HepG2 (cell line): ENCODE data around the gene TMEM117. TPM values are rescaled to one million over a fixed set of nuclear protein-coding genes. Genes with fewer than 3 reads are reported as not detected.

Experiments used
- ATAC-seq: fragments of 200-7000 bp; cut with Tn5 transposase; 3 replicates; pipeline ENCODE4 v1.9.1; 2020; ENCODE audit warnings: mild to moderate bottlenecking, moderate library complexity
- BruUV-seq: library from RNA; stranded (reverse); fragments of 400-500 nt; replicated peaks from 2 replicates; lab custom pipeline; 2021; lab: Mats Ljungman, UMichigan
- CTCF ChIA-PET: fragments of 300-600 bp; formaldehyde crosslinking; extraction: SDS; loops from one replicate; lab custom pipeline; 2021; ENCODE audit warnings: low total read pairs, inconsistent platforms, low intra/inter-chr PET ratio; lab: Yijun Ruan, JAX
- POLR2A ChIA-PET: fragments of 350-600 bp; sonication (Branson Sonifier 250); formaldehyde crosslinking; loops from one replicate; lab custom pipeline; 2020; ENCODE audit warnings: antibody characterized with exemption, inconsistent platforms; lab: Yijun Ruan, JAX
- DNase-seq: peaks from one replicate; pipeline ENCODE4 v3.0.0-alpha.2; 2015; ENCODE audit warnings: low spot score
- FAIRE-seq: peaks from 3 replicates; lab custom pipeline; 2011; peaks lifted over from hg19 to GRCh38; lab: Jason Lieb, UNC
- H2AFZ ChIP-seq: one replicate; pipeline ENCODE4 v1.6.1; 2011; ENCODE audit warnings: low read length, inconsistent platforms
- H3K27ac ChIP-seq: fragments of 300-600 bp; 3 replicates; pipeline ENCODE4 v1.8.0; 2011; ENCODE audit warnings: mixed run types, mild to moderate bottlenecking, mixed read lengths, low read length, inconsistent platforms; ENCODE audit not compliant: insufficient read depth; ENCODE audit errors: extremely low read length
- H3K27me3 ChIP-seq, 2 experiments: fragments of 200-600 bp in 1 of 2; 2 replicates in 1 of 2; 3 replicates in 1 of 2; pipeline versions ENCODE4 v1.6.0 to v1.8.0; 2011; ENCODE audit warnings: low read length in 2 of 2, mild to moderate bottlenecking in 2 of 2, moderate library complexity in 2 of 2, inconsistent platforms in 1 of 2; ENCODE audit not compliant: insufficient read depth in 2 of 2, control insufficient read depth in 1 of 2
- H3K36me3 ChIP-seq, 2 experiments: fragments of 200-600 bp in 1 of 2; replicated peaks in 1 of 2; 2 replicates in 1 of 2; 3 replicates in 1 of 2; pipeline versions ENCODE4 v1.5.1 to v1.8.0; 2011; ENCODE audit warnings: low read length in 2 of 2, inconsistent platforms in 1 of 2; ENCODE audit not compliant: insufficient read depth in 2 of 2, control insufficient read depth in 1 of 2
- H3K4me1 ChIP-seq: 2 replicates; pipeline ENCODE4 v1.5.1; 2012; ENCODE audit warnings: low read length, inconsistent platforms; ENCODE audit not compliant: insufficient read depth
- H3K4me2 ChIP-seq: 2 replicates; pipeline ENCODE4 v1.6.0; 2011; ENCODE audit warnings: low read depth, low read length, inconsistent platforms
- H3K4me3 ChIP-seq, 3 experiments: fragments of 200-600 bp in 1 of 3; sonication (generic), shearing (Covaris generic) in 1 of 3; replicated peaks in 1 of 3; 2 replicates each; pipeline ENCODE4 v1.5.1; 2011 to 2016; ENCODE audit warnings: low read length in 3 of 3, inconsistent platforms in 2 of 3, low read depth in 2 of 3, mild to moderate bottlenecking in 2 of 3, control low read depth in 1 of 3, mixed read lengths in 1 of 3; ENCODE audit not compliant: insufficient read depth in 1 of 3
- H3K79me2 ChIP-seq: one replicate; pipeline ENCODE4 v1.6.1; 2011; ENCODE audit warnings: low read length, inconsistent platforms; ENCODE audit not compliant: insufficient read depth
- H3K9ac ChIP-seq: 2 replicates; pipeline ENCODE4 v1.6.0; 2011; ENCODE audit warnings: mild to moderate bottlenecking, low read depth, low read length, inconsistent platforms; ENCODE audit not compliant: insufficient read depth
- H3K9me3 ChIP-seq: 2 replicates; pipeline ENCODE4 v1.5.1; 2012; ENCODE audit warnings: mild to moderate bottlenecking, low read length
- H4K20me1 ChIP-seq: 2 replicates; pipeline ENCODE4 v1.6.0; 2011; ENCODE audit warnings: inconsistent platforms, mild to moderate bottlenecking, low read length, moderate library complexity; ENCODE audit not compliant: insufficient read depth
- ATF2 ChIP-seq: sonication (generic); formaldehyde crosslinking; IDR thresholded peaks from 2 replicates; pipeline ENCODE4 v1.4.0; 2020; ENCODE audit warnings: missing genetic modification reagents
- ELF4 ChIP-seq: sonication (generic); formaldehyde crosslinking; IDR thresholded peaks from 2 replicates; pipeline ENCODE4 v1.5.0; 2020; ENCODE audit warnings: missing genetic modification reagents, mild to moderate bottlenecking, moderate library complexity, borderline replicate concordance
- KDM5A ChIP-seq: fragments of 200-600 bp; sonication (generic); IDR thresholded peaks from 2 replicates; pipeline ENCODE4 v1.7.0; 2018; ENCODE audit warnings: antibody characterized with exemption, mild to moderate bottlenecking, low read length, borderline replicate concordance
- NFIB ChIP-seq: sonication (generic); formaldehyde crosslinking; IDR thresholded peaks from 2 replicates; pipeline ENCODE4 v1.9.0; 2021; ENCODE audit warnings: missing genetic modification reagents, mild to moderate bottlenecking, borderline replicate concordance
- RAD21 ChIP-seq: fragments of 450-650 bp; formaldehyde crosslinking; IDR thresholded peaks from 2 replicates; pipeline ENCODE4 v1.5.0; 2020; ENCODE audit warnings: mild to moderate bottlenecking
- RARG ChIP-seq: sonication (generic); formaldehyde crosslinking; IDR thresholded peaks from 2 replicates; pipeline ENCODE4 v1.4.0; 2020; ENCODE audit warnings: low read depth, mild to moderate bottlenecking, missing genetic modification reagents
- RFX1 ChIP-seq: fragments of 450-650 bp; IDR thresholded peaks from 2 replicates; pipeline ENCODE4 v1.6.1; 2017
- SOX13 ChIP-seq, 3 experiments: fragments of 450-650 bp in 1 of 3; sonication (generic) in 1 of 3; formaldehyde crosslinking in 1 of 3; IDR thresholded peaks in 2 of 3; conservative IDR thresholded peaks in 1 of 3; 2 replicates each; pipeline versions ENCODE4 v1.5.0 to v1.6.1; 2016 to 2020; ENCODE audit warnings: antibody characterized with exemption in 1 of 3, mild to moderate bottlenecking in 1 of 3, missing compliant biosample characterization in 1 of 3, missing genetic modification reagents in 1 of 3, moderate library complexity in 1 of 3
- SRF ChIP-seq: IDR thresholded peaks from 2 replicates; pipeline ENCODE4 v1.6.1; 2011; ENCODE audit warnings: mild to moderate bottlenecking, low read depth, low read length, moderate library complexity
- SUZ12 ChIP-seq: fragments of 150-350 bp; IDR thresholded peaks from 2 replicates; pipeline ENCODE4 v1.6.1; 2014; ENCODE audit warnings: low read depth, low read length
- ZFP62 ChIP-seq: sonication (generic); formaldehyde crosslinking; IDR thresholded peaks from 2 replicates; pipeline ENCODE4 v1.4.0; 2020; ENCODE audit warnings: missing genetic modification reagents
- ZIK1 ChIP-seq: sonication (generic); formaldehyde crosslinking; IDR thresholded peaks from 2 replicates; pipeline ENCODE4 v1.5.0; 2020; ENCODE audit warnings: mild to moderate bottlenecking, low read depth, missing genetic modification reagents, borderline replicate concordance
- ZNF24 ChIP-seq: fragments of 450-650 bp; IDR thresholded peaks from 2 replicates; pipeline ENCODE4 v1.6.1; 2017; ENCODE audit warnings: antibody characterized with exemption, mild to moderate bottlenecking
- ZNF451 ChIP-seq: sonication (generic); formaldehyde crosslinking; IDR thresholded peaks from 2 replicates; pipeline ENCODE4 v1.5.0; 2020; ENCODE audit warnings: mild to moderate bottlenecking, missing genetic modification reagents
- ZNF530 ChIP-seq: sonication (generic); formaldehyde crosslinking; IDR thresholded peaks from 2 replicates; pipeline ENCODE4 v1.5.0; 2020; ENCODE audit warnings: low read depth, mild to moderate bottlenecking, missing genetic modification reagents
- ZNF761 ChIP-seq: sonication (generic); formaldehyde crosslinking; conservative IDR thresholded peaks from 2 replicates; pipeline ENCODE4 v1.4.0; 2020; ENCODE audit warnings: mild to moderate bottlenecking, missing genetic modification reagents
- ZNF792 ChIP-seq: IDR thresholded peaks from 2 replicates; pipeline ENCODE4 v1.6.1; 2016
- ZNF800 ChIP-seq: sonication (generic); formaldehyde crosslinking; IDR thresholded peaks from 2 replicates; pipeline ENCODE4 v1.4.0; 2020; ENCODE audit warnings: missing genetic modification reagents
- ZSCAN22 ChIP-seq: sonication (generic); formaldehyde crosslinking; IDR thresholded peaks from 2 replicates; pipeline ENCODE4 v1.4.0; 2020; ENCODE audit warnings: mild to moderate bottlenecking, missing genetic modification reagents
- WGBS: methylation state at CpG from one replicate; pipeline ENCODE4 v1.1.6; 2017; ENCODE audit warnings: low lambda C conversion rate; 5-methylcytosine and 5-hydroxymethylcytosine counted together
- in situ Hi-C: cut with HindIII; loops from 2 replicates; pipeline ENCODE4 v1.10.0; 2017; ENCODE audit warnings: low pct_unique_long_range_greater_than_20kb; ENCODE audit not compliant: extremely low pct_ligation_motif_present
- intact Hi-C: fragments of 100-400 bp; cut with micrococcal nuclease; formaldehyde crosslinking; loops from one replicate; pipeline ENCODE4 v1.10.0; 2022; ENCODE audit not compliant: unreplicated experiment
- polyA plus RNA-seq, 8 experiments: library from polyadenylated mRNA; depleted of rRNA in 3 of 8; stranded (reverse) in 7 of 8; unstranded in 1 of 8; fragments of >200 nt; fragmentation: Illumina TruSeq in 4 of 8; extraction: Trizol in 4 of 8; gene quantifications; 2 replicates each; pipeline versions ENCODE4 v1.2.1 to v1.2.3, GENCODE V29; 2011 to 2016; ENCODE audit warnings: low read depth in 4 of 8, missing spikeins in 1 of 8, mixed read lengths in 1 of 8; ENCODE audit not compliant: insufficient read depth in 1 of 8
- total RNA-seq, 5 experiments: library from RNA; depleted of rRNA; stranded (reverse); fragments of >200 nt; fragmentation: Illumina TruSeq; extraction: Trizol; gene quantifications; 2 replicates each; pipeline ENCODE4 v1.2.3, GENCODE V29; 2016; ENCODE audit warnings: low read depth in 1 of 5

TMEM117 gene
- total and polyA plus RNA-seq, 2 of the 13 experiments (the other 11 are each of a cell fraction or from before 2014, with no cell fraction given): 2.8 to 8.5 TPM

- H3K4me2 ChIP-seq: no peak overlapping the region
- TF ChIP-seq ZNF800 (CRISPR knock-in tag) (no peak), ATF2 (CRISPR knock-in tag) (no peak), ZNF24 (no peak), ZIK1 (no peak), ZFP62 (CRISPR knock-in tag) (no peak), RFX1 (no peak), SRF (no peak), NFIB (CRISPR knock-in tag) (no peak), ZNF761 (CRISPR knock-in tag) (no peak), RARG (CRISPR knock-in tag) (no peak), ZNF792 (CRISPR knock-in tag) (no peak), RAD21 (CRISPR knock-in tag) (no peak), ELF4 (CRISPR knock-in tag) (no peak), KDM5A (no peak), SUZ12 (no peak), ZSCAN22 (CRISPR knock-in tag) (no peak), ZNF451 (CRISPR knock-in tag) (no peak), ZNF530 (CRISPR knock-in tag) (no peak), SOX13 (IDR thresholded peaks at IDR 0.05) (no peak), SOX13 (CRISPR knock-in tag; conservative IDR thresholded peaks at IDR 0.05 in 1 of 2, IDR thresholded peaks at IDR 0.05 in 1 of 2) (no peak)
- FAIRE-seq (no peak), ATAC-seq (no peak), DNase-seq (no peak)
- H3K36me3 ChIP-seq: no peaks in the 10 kb centered on the region
- H3K4me1 ChIP-seq: peaks cover 6% of the 10 kb centered on the region
- no peak overlapping the region for H3K4me3 ChIP-seq
- H3K27ac ChIP-seq: no peak overlapping the region
- no peaks in the 10 kb centered on the region for H3K9me3 ChIP-seq
- H3K9ac ChIP-seq: no peak overlapping the region
- H4K20me1 ChIP-seq: no peaks in the 10 kb centered on the region
- intact Hi-C loops (no loop called here), in situ Hi-C loops (loop anchor here (25.0 kb wide), 1 partner anchor 935 kb away; no protein-coding TSS in a partner anchor)
- no peaks in the 10 kb centered on the region for H3K27me3 ChIP-seq
- H3K79me2 ChIP-seq: no peaks in the 10 kb centered on the region
- no peak overlapping the region for H2AFZ ChIP-seq
- ChIA-PET POLR2A (no interaction called here), CTCF (no interaction called here)
- BruUV-seq: no TSS peak
- 94% methylated on average over 2 of the region's 2 CpGs for WGBS
Observed at GRCh38 chr12:44002607-44003006, 166.7 kb downstream of the TMEM117 start.
